A549 (cell line): Measurements from ENCODE around the gene UNC5A. TPM values are rescaled to one million over a fixed set of nuclear protein-coding genes. Genes with fewer than 3 reads are reported as not detected.

Experiments
- ATAC-seq, 2 experiments: fragments of 200-7000 bp in 1 of 2; fragments of >200 bp in 1 of 2; cut with Nextera tagmentation in 1 of 2; cut with Tn5 transposase in 1 of 2; 3 replicates each; pipeline versions ENCODE4 v1.8.0 to v1.9.1; 2018 to 2020; ENCODE audit warnings: mild to moderate bottlenecking in 1 of 2, moderate library complexity in 1 of 2
- CTCF ChIA-PET: fragments of 300-600 bp; sonication (Branson Sonifier 250); formaldehyde crosslinking; extraction: SDS; loops from one replicate; lab custom pipeline; 2021; ENCODE audit warnings: antibody characterized with exemption, inconsistent platforms; lab: Yijun Ruan, JAX
- POLR2A ChIA-PET: fragments of 350-600 bp; formaldehyde crosslinking; extraction: SDS; loops from one replicate; lab custom pipeline; 2021; ENCODE audit warnings: antibody characterized with exemption, inconsistent platforms; lab: Yijun Ruan, JAX
- DNase-seq, 2 experiments: peaks; one replicate each; pipeline versions ENCODE4 v3.0.0 to v3.0.0-alpha.2; 2011 to 2016; ENCODE audit warnings: low read depth in 1 of 2, low spot score in 1 of 2
- FAIRE-seq: peaks from 2 replicates; lab custom pipeline; 2011; peaks lifted over from hg19 to GRCh38; lab: Jason Lieb, UNC
- H3K27ac ChIP-seq, 2 experiments: fragments of >200 bp; sonication (Bioruptor Twin); formaldehyde crosslinking; 3 replicates each; pipeline ENCODE4 v1.5.1; 2016 to 2017
- H3K4me1 ChIP-seq: fragments of >200 bp; sonication (Bioruptor Twin); formaldehyde crosslinking; 3 replicates; pipeline ENCODE4 v1.6.1; 2016
- H3K4me2 ChIP-seq: fragments of >200 bp; sonication (Bioruptor Twin); formaldehyde crosslinking; 3 replicates; pipeline ENCODE4 v1.6.1; 2016
- H3K4me3 ChIP-seq: fragments of >200 bp; sonication (Bioruptor Twin); formaldehyde crosslinking; 3 replicates; pipeline ENCODE4 v1.5.1; 2016
- H3K9me3 ChIP-seq: fragments of >200 bp; sonication (Bioruptor Twin); formaldehyde crosslinking; 3 replicates; pipeline ENCODE4 v1.6.1; 2016
- BCL3 ChIP-seq: fragments of >200 bp; sonication (Bioruptor Twin); formaldehyde crosslinking; IDR thresholded peaks from 3 replicates; pipeline ENCODE4 v1.6.1; 2016
- CBX8 ChIP-seq: fragments of 200-600 bp; sonication (generic); IDR thresholded peaks from 2 replicates; pipeline ENCODE4 v1.6.1; 2016
- EHF ChIP-seq: fragments of 250-450 bp; sonication (Bioruptor Pico); IDR thresholded peaks from 2 replicates; pipeline ENCODE4 v1.5.0; 2020; ENCODE audit warnings: mild to moderate bottlenecking
- EHMT2 ChIP-seq: fragments of 200-600 bp; sonication (generic); IDR thresholded peaks from 2 replicates; pipeline ENCODE4 v1.6.1; 2016; ENCODE audit warnings: antibody characterized with exemption, low read depth, mild to moderate bottlenecking, moderate library complexity
- ELK1 ChIP-seq: fragments of 150-350 bp; IDR thresholded peaks from 2 replicates; pipeline ENCODE4 v1.6.1; 2014; ENCODE audit warnings: low read depth, mild to moderate bottlenecking, low read length
- HOXB5 ChIP-seq: fragments of 250-450 bp; sonication (Bioruptor Pico); IDR thresholded peaks from 2 replicates; pipeline ENCODE4 v1.5.0; 2020; ENCODE audit warnings: mild to moderate bottlenecking, moderate library complexity
- JUNB ChIP-seq: fragments of >200 bp; sonication (Bioruptor Twin); formaldehyde crosslinking; IDR thresholded peaks from 2 replicates; pipeline ENCODE4 v1.6.1; 2016
- KDM1A ChIP-seq: fragments of 200-600 bp; sonication (generic); IDR thresholded peaks from 2 replicates; pipeline ENCODE4 v1.6.1; 2016; ENCODE audit warnings: low read depth, mild to moderate bottlenecking
- NFE2L2 ChIP-seq: fragments of 150-350 bp; conservative IDR thresholded peaks from 2 replicates; pipeline ENCODE4 v1.6.1; 2014; ENCODE audit warnings: low read length
- NPAS2 ChIP-seq: fragments of 250-450 bp; sonication (Bioruptor Pico); IDR thresholded peaks from 2 replicates; pipeline ENCODE4 v1.8.0; 2022; ENCODE audit warnings: mild to moderate bottlenecking, moderate library complexity, borderline replicate concordance
- POLR2A ChIP-seq: IDR thresholded peaks from 2 replicates; pipeline ENCODE4 v1.6.1; 2012; ENCODE audit warnings: mild to moderate bottlenecking, low read length
- POLR2AphosphoS2 ChIP-seq: conservative IDR thresholded peaks from 2 replicates; pipeline ENCODE4 v1.6.1; 2012; ENCODE audit warnings: low read length, improper control_type of control experiment, inconsistent platforms
- RARB ChIP-seq: fragments of 250-450 bp; sonication (Bioruptor Pico); IDR thresholded peaks from 2 replicates; pipeline ENCODE4 v1.8.0; 2021; ENCODE audit warnings: mild to moderate bottlenecking, moderate library complexity
- TFCP2L1 ChIP-seq: fragments of 250-450 bp; sonication (Bioruptor Pico); IDR thresholded peaks from 2 replicates; pipeline ENCODE4 v1.5.0; 2021; ENCODE audit warnings: mild to moderate bottlenecking
- TP53 ChIP-seq: fragments of 250-450 bp; sonication (Bioruptor Pico); IDR thresholded peaks from 2 replicates; pipeline ENCODE4 v1.5.0; 2021; ENCODE audit warnings: mild to moderate bottlenecking, moderate library complexity
- ZNF302 ChIP-seq: fragments of 250-450 bp; sonication (Bioruptor Pico); IDR thresholded peaks from 2 replicates; pipeline ENCODE4 v1.9.0; 2021; ENCODE audit warnings: inconsistent platforms, mild to moderate bottlenecking, moderate library complexity
- WGBS: methylation state at CpG from one replicate; pipeline ENCODE4 v1.1.6; 2017; ENCODE audit errors: missing lambda C conversion rate; 5-methylcytosine and 5-hydroxymethylcytosine counted together
- polyA plus RNA-seq, 4 experiments: library from polyadenylated mRNA; depleted of rRNA in 3 of 4; stranded (reverse); fragments of >200 nt; fragmentation: RNase III in 1 of 4; extraction: RNeasy Plus Mini Kit Qiagen cat#74134 plus additional on column Dnase treatment in 1 of 4; gene quantifications; 2 replicates in 3 of 4; 3 replicates in 1 of 4; pipeline ENCODE4 v1.2.3, GENCODE V29; 2011 to 2017
- TF ChIP-seq, protein P1 (sequence below): fragments of >200 bp; sonication (Bioruptor Twin); formaldehyde crosslinking; IDR thresholded peaks from 3 replicates; pipeline ENCODE4 v1.5.1; 2016

The UNC5A gene
- polyA plus RNA-seq, 2 of the 4 experiments (the other 2 are of a cell fraction) = 0.03 to 0.14 TPM

DNA sequence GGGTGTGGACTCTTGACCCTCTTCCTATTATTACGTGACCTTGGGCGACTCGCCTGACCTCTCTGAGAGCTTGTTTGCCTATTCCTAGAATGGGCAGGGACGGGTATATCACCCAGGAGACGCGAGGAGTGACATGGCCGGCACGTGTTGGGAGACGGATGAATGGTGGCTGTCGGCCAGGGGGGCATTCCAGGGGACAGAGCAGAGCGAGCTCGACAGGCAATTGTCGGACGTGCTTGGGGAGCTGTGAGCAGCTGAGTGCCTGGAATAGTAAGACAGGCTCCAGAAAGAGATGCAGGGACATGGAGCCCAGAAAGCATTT is 29.3 kb upstream of the UNC5A start:
- no peak for TF ChIP-seq NFE2L2
- TF ChIP-seq ELK1 = no peak
- no peak for TF ChIP-seq TP53 (CRISPR knock-in tag)
- no peak for TF ChIP-seq NPAS2
- no peak for TF ChIP-seq POLR2AphosphoS2
- no peak for TF ChIP-seq EHMT2
- TF ChIP-seq BCL3 = no peak
- TF ChIP-seq TFCP2L1 (CRISPR knock-in tag) = no peak
- TF ChIP-seq KDM1A = no peak
- TF ChIP-seq, protein P1, sequence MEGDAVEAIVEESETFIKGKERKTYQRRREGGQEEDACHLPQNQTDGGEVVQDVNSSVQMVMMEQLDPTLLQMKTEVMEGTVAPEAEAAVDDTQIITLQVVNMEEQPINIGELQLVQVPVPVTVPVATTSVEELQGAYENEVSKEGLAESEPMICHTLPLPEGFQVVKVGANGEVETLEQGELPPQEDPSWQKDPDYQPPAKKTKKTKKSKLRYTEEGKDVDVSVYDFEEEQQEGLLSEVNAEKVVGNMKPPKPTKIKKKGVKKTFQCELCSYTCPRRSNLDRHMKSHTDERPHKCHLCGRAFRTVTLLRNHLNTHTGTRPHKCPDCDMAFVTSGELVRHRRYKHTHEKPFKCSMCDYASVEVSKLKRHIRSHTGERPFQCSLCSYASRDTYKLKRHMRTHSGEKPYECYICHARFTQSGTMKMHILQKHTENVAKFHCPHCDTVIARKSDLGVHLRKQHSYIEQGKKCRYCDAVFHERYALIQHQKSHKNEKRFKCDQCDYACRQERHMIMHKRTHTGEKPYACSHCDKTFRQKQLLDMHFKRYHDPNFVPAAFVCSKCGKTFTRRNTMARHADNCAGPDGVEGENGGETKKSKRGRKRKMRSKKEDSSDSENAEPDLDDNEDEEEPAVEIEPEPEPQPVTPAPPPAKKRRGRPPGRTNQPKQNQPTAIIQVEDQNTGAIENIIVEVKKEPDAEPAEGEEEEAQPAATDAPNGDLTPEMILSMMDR = no peak
- TF ChIP-seq POLR2A = no peak
- no peak for DNase-seq
- Histone ChIP-seq H3K4me3 (no peak overlapping the region), H3K4me2 (no peak overlapping the region), H3K9me3 (no peaks in the 10 kb centered on the region), H3K4me1 (peaks cover 38% of the 10 kb centered on the region), H3K27ac (no peak overlapping the region)
- WGBS = 74% methylated on average over 14 of the region's 14 CpGs
- CTCF ChIA-PET = interaction anchor here (1.0 to 1.9 kb wide), 2 partner anchors 10 to 120 kb away, joined by 3 to 8 read pairs; no protein-coding TSS in a partner anchor
- ATAC-seq = no peak
- POLR2A ChIA-PET = no interaction called here
- no peak for FAIRE-seq

DNA sequence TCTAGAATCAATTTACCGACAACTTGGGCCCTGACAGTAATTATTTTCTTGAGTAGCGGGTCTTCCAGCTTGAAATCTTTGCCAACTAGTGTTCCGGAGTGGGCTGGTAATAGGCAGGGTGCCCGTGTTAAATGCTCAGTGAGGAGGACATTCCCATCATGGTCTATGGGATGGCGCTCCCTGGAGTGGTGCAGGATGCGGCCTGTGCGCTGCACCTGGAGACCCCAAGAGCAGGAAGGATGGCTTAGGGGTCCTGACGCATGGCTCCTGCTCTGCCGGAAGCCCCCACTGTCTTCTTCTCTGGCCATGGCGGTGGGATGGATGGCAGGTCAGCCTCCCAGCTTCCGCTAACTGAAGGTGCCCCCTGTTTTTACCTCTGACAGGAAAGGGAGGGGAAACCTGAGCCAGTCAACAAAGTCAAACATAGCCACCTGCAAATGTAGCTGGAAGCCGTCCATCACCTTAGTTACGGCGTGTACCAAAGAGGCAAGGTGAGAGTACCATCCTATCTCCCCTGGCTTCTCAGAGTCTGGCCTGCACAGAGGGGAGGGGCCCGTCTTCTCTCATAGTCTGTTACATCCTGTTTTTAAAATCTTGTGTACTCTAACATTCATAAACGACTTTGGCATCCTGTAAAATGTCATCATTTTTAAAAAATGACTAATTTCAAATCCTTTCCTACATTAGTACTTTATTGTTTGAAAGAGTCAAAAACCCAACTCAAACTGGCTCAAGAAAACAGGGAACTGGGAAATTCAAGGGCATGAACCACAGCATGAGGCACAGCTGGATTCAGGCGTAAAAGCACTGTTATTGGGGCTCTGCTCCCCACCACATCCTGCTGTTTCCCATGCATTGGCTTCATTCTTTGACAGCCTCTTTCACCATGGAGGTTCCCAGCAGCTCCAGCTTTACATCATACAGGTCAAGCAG is 28.5 kb upstream of the UNC5A start:
- peaks cover 38% of the 10 kb centered on the region for H3K4me1 ChIP-seq
- no peak for FAIRE-seq

More for the DNA sequence above, 28.5 kb upstream of the UNC5A start:
- no peak for TF ChIP-seq ZNF302 (CRISPR knock-in tag)
- TF ChIP-seq CBX8 = no peak
- TF ChIP-seq JUNB = no peak
- TF ChIP-seq BCL3 = no peak
- no peak for TF ChIP-seq EHF (CRISPR knock-in tag)
- TF ChIP-seq RARB (CRISPR knock-in tag) = no peak
- no peak for TF ChIP-seq HOXB5
- no peak for TF ChIP-seq POLR2AphosphoS2
- no peak for ATAC-seq
- CTCF ChIA-PET = interaction anchor here (1.0 to 1.9 kb wide), 2 partner anchors 11 to 121 kb away, joined by 3 to 8 read pairs; no protein-coding TSS in a partner anchor
- peak overlapping the region in 1 of 2 experiments; percentile 86; a peak in 1 of 6 replicates for H3K27ac ChIP-seq
- no peak for DNase-seq
- no peaks in the 10 kb centered on the region for H3K9me3 ChIP-seq
- POLR2A ChIA-PET = interaction anchor here (0.6 kb wide), 1 partner anchor 13 kb away, joined by 3 read pairs; no protein-coding TSS in a partner anchor
- 86% methylated on average over 16 of the region's 17 CpGs for WGBS
- no peak overlapping the region for H3K4me3 ChIP-seq
- no peak overlapping the region for H3K4me2 ChIP-seq
